GM19324 (cell line): ENCODE data around the gene ARSB.
"Not testable (repeated sequence)": the region's sequence is repeated elsewhere in the genome, so short reads cannot be mapped to it uniquely, and the experiment has no call there.

Experiments
- ATAC-seq: cut with Tn5 transposase; IDR thresholded peaks from one replicate; pipeline ENCODE4 v1.9.1; 2021; ENCODE audit warnings: mild to moderate bottlenecking, moderate library complexity; ENCODE audit not compliant: unreplicated experiment, low FRiP score

Gene ARSB

GRCh38 chr5:78734950-78735349 lies 250.2 kb downstream of the ARSB start:
- ATAC-seq, result no peak

GRCh38 chr5:78734094-78734845 lies 250.8 kb downstream of the ARSB start:
- no peak for ATAC-seq

GRCh38 chr5:78732721-78733120 lies 252.4 kb downstream of the ARSB start:
- ATAC-seq, result not testable (repeated sequence)

- no peak for ATAC-seq
These were observed 253.2 kb downstream of the ARSB start for GRCh38 chr5:78731884-78732283.

GRCh38 chr5:78730300-78731094 lies 254.6 kb downstream of the ARSB start:
- no peak for ATAC-seq

- ATAC-seq, result peak; percentile 88
These were observed 257.0 kb downstream of the ARSB start for GRCh38 chr5:78727786-78728761.
